GOT3 (cell line): Measurements from ENCODE around the gene TNFAIP3.

ENCODE experiments used
- DNase-seq: peaks from one replicate; lab custom pipeline; 2025; ENCODE audit warnings: mixed read lengths; lab: John Stamatoyannopoulos, UW

The TNFAIP3 gene

GRCh38 chr6:137863091-137863797 lies 3.8 kb upstream of the TNFAIP3 start:
- DNase-seq: no peak

- no peak for DNase-seq
Observed at GRCh38 chr6:137864812-137865508, 2.1 kb upstream of the TNFAIP3 start.

DNA sequence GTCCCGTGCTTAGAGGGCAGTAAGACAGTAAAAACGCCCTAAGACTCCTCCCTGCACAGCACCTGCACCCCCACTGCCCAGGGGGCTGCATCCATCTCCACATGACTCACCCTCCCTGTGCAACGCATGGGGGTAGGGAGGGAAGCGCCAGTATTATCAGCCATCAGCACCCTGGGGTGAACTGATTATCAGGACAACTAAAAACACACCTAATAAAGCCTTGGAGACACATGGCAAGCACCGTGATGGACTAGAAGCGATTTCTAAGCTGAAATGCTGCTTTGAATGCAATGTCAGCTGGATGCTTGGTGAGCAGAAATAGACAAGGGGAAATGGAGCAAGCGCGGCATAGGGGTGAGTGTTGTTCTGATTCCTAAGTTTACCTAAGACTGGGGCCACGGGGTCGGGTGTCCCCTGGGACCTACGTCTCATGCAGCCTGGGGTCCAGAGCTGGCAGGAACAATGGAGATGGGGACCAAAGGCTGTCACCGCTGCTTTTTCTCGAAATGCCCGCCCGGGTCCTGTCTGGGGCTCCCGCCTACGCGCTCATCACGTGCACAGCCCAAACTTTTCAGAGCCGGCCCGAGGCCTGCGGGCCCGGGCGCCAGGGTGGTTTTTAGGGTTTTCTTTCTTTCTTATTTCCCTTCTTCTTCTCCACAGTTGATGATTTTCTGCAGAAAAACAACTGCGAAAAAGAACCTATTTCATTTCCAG lies 702 bp upstream of the TNFAIP3 start:
- DNase-seq: peak; percentile 65

GRCh38 chr6:137867685-137868509 lies 838 bp downstream of the TNFAIP3 start:
- no peak for DNase-seq

- DNase-seq: no peak
Observed at GRCh38 chr6:137868721-137869548, 1.9 kb downstream of the TNFAIP3 start.

DNA sequence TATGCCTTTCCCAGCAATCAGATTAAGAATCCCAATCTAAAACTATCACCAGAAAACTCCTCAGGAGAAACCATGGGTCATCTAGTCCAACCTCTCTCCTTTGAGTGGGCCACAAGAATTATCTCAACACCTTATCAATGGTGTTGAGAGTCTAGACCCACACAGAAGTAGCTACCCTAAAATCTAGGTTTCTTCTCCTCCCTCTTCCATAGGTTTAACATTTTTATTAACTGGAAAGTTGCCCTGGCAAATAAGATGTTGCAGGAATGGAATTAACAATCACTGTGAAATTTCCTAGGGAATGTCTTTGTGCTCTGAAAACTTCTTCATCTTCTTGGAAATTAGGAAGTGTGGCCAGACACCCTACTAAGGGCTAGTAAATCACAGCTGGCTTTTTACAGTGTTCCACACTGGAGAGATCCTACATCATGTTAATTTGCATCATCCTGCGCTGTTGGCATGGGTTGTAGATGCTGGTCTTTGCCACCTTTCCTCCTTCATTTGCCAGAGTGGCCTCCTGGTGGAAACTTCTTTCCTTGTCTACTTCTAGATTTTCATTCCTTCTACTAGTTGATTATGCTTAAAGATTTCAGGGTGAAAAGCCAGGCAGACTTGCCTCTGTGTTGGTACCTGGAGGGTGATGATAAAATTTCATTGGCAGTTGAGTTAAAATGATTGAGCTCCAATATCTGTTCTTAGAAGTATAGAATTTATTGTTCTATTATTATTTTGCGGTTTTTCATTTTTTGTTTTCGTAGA lies 2.7 kb downstream of the TNFAIP3 start:
- no peak for DNase-seq

DNA sequence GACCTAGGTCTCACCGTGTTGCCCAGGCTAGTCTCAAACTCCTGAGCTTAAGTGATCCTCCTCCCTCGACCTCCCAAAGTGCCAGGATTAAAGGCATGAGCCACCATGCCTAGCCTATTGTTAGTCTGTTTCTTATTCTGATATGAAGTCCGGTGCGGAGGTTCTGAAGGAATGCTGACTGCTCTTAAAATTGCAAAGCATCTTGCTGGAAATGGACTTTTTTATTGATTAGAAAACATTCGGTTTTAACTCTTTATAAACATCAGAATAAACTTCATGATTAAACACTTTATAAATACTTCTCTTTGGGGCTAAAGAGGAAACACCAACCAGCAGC lies 3.2 kb downstream of the TNFAIP3 start:
- DNase-seq: no peak

- DNase-seq: no peak
Observed at GRCh38 chr6:137870744-137871247, 3.7 kb downstream of the TNFAIP3 start.

DNA sequence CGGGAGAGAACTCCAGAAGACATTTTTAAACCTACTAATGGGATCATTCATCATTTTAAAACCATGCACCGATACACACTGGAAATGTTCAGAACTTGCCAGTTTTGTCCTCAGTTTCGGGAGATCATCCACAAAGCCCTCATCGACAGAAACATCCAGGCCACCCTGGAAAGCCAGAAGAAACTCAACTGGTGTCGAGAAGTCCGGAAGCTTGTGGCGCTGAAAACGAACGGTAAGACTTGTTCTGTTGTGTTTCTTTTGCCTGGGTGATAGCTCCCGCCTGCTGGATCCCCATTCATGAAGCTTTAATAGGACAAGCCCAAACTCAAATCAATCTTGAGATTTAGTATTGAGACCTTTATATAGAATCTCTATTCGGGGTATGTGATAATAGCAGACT lies 4.2 kb downstream of the TNFAIP3 start:
- no peak for DNase-seq

GRCh38 chr6:137871831-137872454 lies 4.9 kb downstream of the TNFAIP3 start:
- DNase-seq: no peak

DNA sequence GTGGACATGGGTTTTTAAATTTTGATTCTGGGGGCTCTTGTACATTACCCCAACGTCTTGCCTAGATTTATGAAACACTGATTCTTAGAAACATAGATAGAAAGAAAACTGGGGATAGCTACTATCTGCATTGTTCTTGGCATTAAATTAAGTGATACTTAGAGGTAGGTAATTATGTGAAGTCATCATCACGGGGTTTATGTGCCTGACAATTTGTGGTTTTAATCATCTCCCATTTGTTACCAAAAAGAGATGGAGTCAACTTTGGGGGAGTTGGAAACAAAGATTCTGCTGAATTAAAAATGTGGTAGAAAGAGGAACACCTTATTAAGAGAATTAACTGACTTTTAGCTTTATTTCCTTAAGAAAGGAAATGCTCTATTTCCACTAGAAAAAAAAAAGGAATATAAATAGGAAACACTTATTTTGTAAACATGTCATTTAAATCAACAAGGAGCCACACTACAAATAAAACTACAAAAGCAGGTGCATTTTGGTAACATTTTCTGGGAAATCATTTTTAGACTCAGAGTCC lies 5.6 kb downstream of the TNFAIP3 start:
- DNase-seq: no peak

GRCh38 chr6:137873273-137873762 lies 6.3 kb downstream of the TNFAIP3 start:
- DNase-seq: peak; percentile 15

DNA sequence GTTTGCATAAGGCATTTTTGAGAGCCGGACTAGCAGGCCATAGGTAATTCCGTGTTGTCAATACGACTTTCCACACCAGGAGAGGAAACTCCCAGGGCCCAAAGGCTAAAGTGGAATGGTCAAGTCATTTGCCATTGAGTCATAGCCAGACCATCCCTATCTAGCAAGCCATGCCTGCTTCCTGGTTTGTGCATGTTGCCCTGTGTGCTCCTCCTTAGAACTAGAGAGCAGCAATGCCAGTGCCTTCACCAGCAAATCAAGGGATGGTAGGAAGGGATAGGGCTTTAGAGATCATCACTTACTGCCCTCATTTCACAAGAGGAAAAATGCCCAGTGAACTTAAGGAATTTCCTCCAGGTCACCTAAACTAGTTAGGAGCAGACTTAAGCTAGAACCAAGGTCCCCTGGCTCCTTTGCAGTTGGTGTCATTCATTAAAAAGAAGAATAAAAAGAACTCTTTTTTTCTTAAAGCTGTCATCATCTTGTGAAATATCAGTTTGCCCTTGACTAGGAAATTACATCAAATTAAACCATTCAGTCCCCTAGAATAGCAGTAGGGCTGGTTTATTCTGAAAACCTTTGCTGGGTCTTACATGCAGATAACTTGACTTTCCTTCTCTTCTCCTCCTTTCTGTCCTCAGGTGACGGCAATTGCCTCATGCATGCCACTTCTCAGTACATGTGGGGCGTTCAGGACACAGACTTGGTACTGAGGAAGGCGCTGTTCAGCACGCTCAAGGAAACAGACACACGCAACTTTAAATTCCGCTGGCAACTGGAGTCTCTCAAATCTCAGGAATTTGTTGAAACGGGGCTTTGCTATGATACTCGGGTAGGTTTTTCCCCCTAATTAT lies 7.4 kb downstream of the TNFAIP3 start:
- no peak for DNase-seq

GRCh38 chr6:137875058-137875520 lies 8.0 kb downstream of the TNFAIP3 start:
- DNase-seq: no peak

DNA sequence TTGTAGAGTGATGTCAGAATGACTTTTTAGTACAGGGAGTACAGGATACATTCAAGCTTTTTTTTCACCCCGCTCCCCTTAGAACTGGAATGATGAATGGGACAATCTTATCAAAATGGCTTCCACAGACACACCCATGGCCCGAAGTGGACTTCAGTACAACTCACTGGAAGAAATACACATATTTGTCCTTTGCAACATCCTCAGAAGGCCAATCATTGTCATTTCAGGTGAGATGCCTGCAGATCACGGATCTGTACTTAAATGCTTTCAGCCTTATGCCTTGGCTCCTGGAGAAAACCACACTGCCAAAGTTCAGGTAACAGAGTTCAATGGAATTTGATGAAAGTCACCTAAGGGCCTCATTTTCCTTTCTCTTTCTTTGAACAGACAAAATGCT lies 8.5 kb downstream of the TNFAIP3 start:
- DNase-seq: no peak

DNA sequence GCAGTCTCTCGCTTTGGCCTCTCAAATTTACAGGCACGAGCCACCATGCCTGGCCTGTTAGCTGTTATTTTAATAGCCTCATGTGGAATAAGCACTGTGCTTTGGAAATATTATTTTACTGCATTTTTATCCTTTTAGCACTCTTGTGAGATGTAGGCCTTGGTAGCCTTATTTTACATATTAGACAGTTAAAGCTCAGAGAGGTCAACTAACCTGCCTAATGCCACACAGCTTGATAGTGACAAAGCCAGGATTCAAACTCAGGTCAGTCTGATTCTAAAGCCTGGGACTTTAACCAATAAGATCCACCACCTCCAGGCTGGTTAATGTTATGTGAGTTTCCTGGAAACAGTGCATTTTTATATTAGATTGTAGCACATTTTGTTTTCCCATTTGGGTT lies 9.5 kb downstream of the TNFAIP3 start:
- DNase-seq: no peak

DNA sequence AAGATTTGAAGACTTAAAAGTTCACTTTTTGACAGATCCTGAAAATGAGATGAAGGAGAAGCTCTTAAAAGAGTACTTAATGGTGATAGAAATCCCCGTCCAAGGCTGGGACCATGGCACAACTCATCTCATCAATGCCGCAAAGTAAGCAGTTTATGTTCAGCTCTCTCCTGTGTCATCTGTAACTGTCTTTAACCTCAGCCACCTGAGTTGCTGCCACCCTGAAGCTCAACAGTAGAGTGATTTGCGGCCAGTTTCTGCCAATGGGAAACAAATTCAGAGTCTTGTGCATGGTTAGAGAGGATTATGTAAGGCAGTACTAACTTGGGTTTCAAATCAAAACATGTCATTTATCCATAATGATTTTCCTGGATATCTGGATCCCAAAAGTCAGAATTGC lies 10.1 kb downstream of the TNFAIP3 start:
- DNase-seq: no peak

DNA sequence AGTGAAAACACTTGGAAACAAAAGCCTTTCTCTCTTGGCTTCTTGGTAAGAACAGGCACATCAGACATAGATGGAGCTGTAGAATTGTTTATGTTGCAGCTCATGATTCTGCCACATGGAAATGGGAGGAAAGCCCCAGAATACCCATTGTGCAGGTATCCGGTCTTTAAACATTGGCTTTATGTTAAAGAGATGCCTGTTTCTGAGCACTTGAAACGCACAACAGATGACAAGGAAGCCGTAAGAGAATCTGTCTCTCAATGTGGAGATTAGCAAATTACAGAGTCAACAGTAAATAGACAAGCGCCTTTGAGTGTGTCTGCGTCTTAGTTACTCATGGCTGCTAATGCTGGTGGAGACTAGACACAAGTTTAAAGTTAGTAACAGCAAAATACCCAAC lies 10.5 kb downstream of the TNFAIP3 start:
- DNase-seq: no peak
